GM23338 (cell line): ENCODE measurements around the gene WWC1. TPM values are rescaled to one million over a fixed set of nuclear protein-coding genes. Genes with fewer than 3 reads are reported as not detected.
"Not testable (repeated sequence)": the region's sequence is repeated elsewhere in the genome, so short reads cannot be mapped to it uniquely, and the experiment has no call there.

ENCODE experiments used
- ATAC-seq: fragments of 200-7000 bp; cut with Tn5 transposase; 3 replicates; pipeline ENCODE4 v1.9.1; 2020
- DNase-seq: peaks from one replicate; pipeline ENCODE4 v3.0.0-alpha.2; 2015; ENCODE audit warnings: low spot score
- H2AFZ ChIP-seq: fragments of 200-600 bp; sonication (generic); 2 replicates; pipeline ENCODE4 v1.8.0; 2016; ENCODE audit warnings: antibody characterized with exemption, mild to moderate bottlenecking, moderate library complexity
- H3F3A ChIP-seq: fragments of 200-600 bp; sonication (generic); replicated peaks from 2 replicates; pipeline ENCODE4 v1.8.0; 2017; ENCODE audit warnings: antibody characterized with exemption, mixed run types, low read depth
- H3K27ac ChIP-seq: fragments of 200-600 bp; sonication (generic); 2 replicates; pipeline ENCODE4 v1.6.1; 2016; ENCODE audit warnings: low read depth
- H3K27me3 ChIP-seq: fragments of 200-600 bp; sonication (generic); 2 replicates; pipeline ENCODE4 v1.8.0; 2016; ENCODE audit warnings: mild to moderate bottlenecking, mixed run types, moderate library complexity; ENCODE audit not compliant: insufficient read depth
- H3K36me3 ChIP-seq: fragments of 200-600 bp; sonication (generic); 2 replicates; pipeline ENCODE4 v1.8.0; 2016; ENCODE audit warnings: mild to moderate bottlenecking; ENCODE audit not compliant: insufficient read depth
- H3K4me1 ChIP-seq: fragments of 200-600 bp; sonication (generic); 2 replicates; pipeline ENCODE4 v1.8.0; 2016; ENCODE audit warnings: mild to moderate bottlenecking, moderate library complexity; ENCODE audit not compliant: insufficient read depth
- H3K4me2 ChIP-seq: fragments of 200-600 bp; sonication (generic); 2 replicates; pipeline ENCODE4 v1.7.1; 2017; ENCODE audit warnings: mixed run types
- H3K4me3 ChIP-seq: fragments of 200-600 bp; sonication (generic); 2 replicates; pipeline ENCODE4 v1.6.1; 2016; ENCODE audit warnings: mixed run types
- H3K79me2 ChIP-seq: fragments of 200-600 bp; sonication (generic); replicated peaks from 2 replicates; pipeline ENCODE4 v1.8.0; 2017; ENCODE audit warnings: mild to moderate bottlenecking; ENCODE audit not compliant: insufficient read depth
- H3K9me2 ChIP-seq: fragments of 200-600 bp; sonication (generic); 2 replicates; pipeline ENCODE4 v1.8.0; 2017; ENCODE audit not compliant: insufficient read depth
- H4K20me1 ChIP-seq: fragments of 200-600 bp; sonication (generic); replicated peaks from 2 replicates; pipeline ENCODE4 v1.8.0; 2017; ENCODE audit warnings: mild to moderate bottlenecking; ENCODE audit not compliant: insufficient read depth
- H3K27ac Mint-ChIP-seq: 2 replicates; pipeline ENCODE4 v1.8.0; 2020; ENCODE audit warnings: inconsistent platforms, mild to moderate bottlenecking, moderate library complexity, mixed read lengths
- H3K27me3 Mint-ChIP-seq: 3 replicates; pipeline ENCODE4 v1.8.0; 2022; ENCODE audit warnings: low read depth, mild to moderate bottlenecking, moderate library complexity, mixed read lengths, inconsistent platforms; ENCODE audit not compliant: insufficient read depth, poor library complexity
- H3K36me3 Mint-ChIP-seq: 3 replicates; pipeline ENCODE4 v1.8.0; 2021; ENCODE audit warnings: low read depth, mild to moderate bottlenecking, inconsistent platforms, moderate library complexity, mixed read lengths
- H3K4me1 Mint-ChIP-seq: 3 replicates; pipeline ENCODE4 v1.8.0; 2020; ENCODE audit warnings: mild to moderate bottlenecking, inconsistent platforms, mixed read lengths
- H3K4me3 Mint-ChIP-seq: 3 replicates; pipeline ENCODE4 v1.8.0; 2021; ENCODE audit warnings: moderate library complexity, mild to moderate bottlenecking, inconsistent platforms, mixed read lengths
- H3K9me3 Mint-ChIP-seq: 3 replicates; pipeline ENCODE4 v1.8.0; 2020; ENCODE audit warnings: moderate library complexity, mild to moderate bottlenecking, inconsistent platforms, mixed read lengths
- CREB1 ChIP-seq: fragments of 250-450 bp; sonication (Bioruptor Pico); IDR thresholded peaks from 2 replicates; pipeline ENCODE4 v1.5.0; 2020; ENCODE audit warnings: low read depth, mild to moderate bottlenecking, moderate library complexity
- ETS1 ChIP-seq: IDR thresholded peaks from 2 replicates; pipeline ENCODE4 v1.6.1; 2016; ENCODE audit warnings: antibody characterized with exemption
- JUNB ChIP-seq: IDR thresholded peaks from one replicate; pipeline ENCODE4 v1.6.1; 2016; ENCODE audit warnings: antibody characterized with exemption; ENCODE audit not compliant: unreplicated experiment
- REST ChIP-seq: IDR thresholded peaks from one replicate; pipeline ENCODE4 v1.6.1; 2018; ENCODE audit warnings: antibody characterized with exemption; ENCODE audit not compliant: unreplicated experiment
- STAT1 ChIP-seq: IDR thresholded peaks from one replicate; pipeline ENCODE4 v1.6.1; 2016; ENCODE audit warnings: antibody characterized with exemption; ENCODE audit not compliant: unreplicated experiment
- ZNF331 ChIP-seq: fragments of 250-450 bp; sonication (Bioruptor Pico); IDR thresholded peaks from 2 replicates; pipeline ENCODE4 v1.5.0; 2020; ENCODE audit warnings: low read depth, mild to moderate bottlenecking, moderate library complexity
- polyA plus RNA-seq: library from polyadenylated mRNA; unstranded; fragments of >200 nt; fragmentation: Nextera tagmentation; extraction: Ambion mirVana; gene quantifications from 2 replicates; pipeline ENCODE4 v1.2.1, GENCODE V29; 2016
- total RNA-seq: library from RNA; depleted of rRNA; stranded (reverse); fragments of >200 nt; shearing (Covaris generic); gene quantifications from 2 replicates; pipeline ENCODE4 v1.2.3, GENCODE V29; 2014
- TF ChIP-seq, protein P1 (sequence below), 2 experiments: fragments of 200-600 bp in 1 of 2; sonication (generic) in 1 of 2; conservative IDR thresholded peaks; 2 replicates each; pipeline versions ENCODE4 v1.5.1 to v1.6.1; 2016 to 2017; ENCODE audit warnings: antibody characterized with exemption in 2 of 2, low read depth in 2 of 2, mild to moderate bottlenecking in 2 of 2, moderate library complexity in 1 of 2

Gene WWC1
- total and polyA plus RNA-seq, 2 experiments from 2014 or later: 25.4 to 27.8 TPM

- Mint-ChIP-seq H3K27me3 (peaks cover 18% of the 10 kb centered on the region), H3K4me3 (no peak overlapping the region), H3K36me3 (no peaks in the 10 kb centered on the region; the same call in 2 of the 3 replicates), H3K9me3 (no peaks in the 10 kb centered on the region), H3K4me1 (peaks cover 12% of the 10 kb centered on the region), H3K27ac (no peak overlapping the region)
- H3K9me2 ChIP-seq: 0 out of 2 replicates have a peak, but pooled peaks cover 3% of the 10 kb centered on the region
- H3K27me3 ChIP-seq: peaks cover 10% of the 10 kb centered on the region
- H3K27ac ChIP-seq: no peak overlapping the region
- TF ChIP-seq, protein P1, sequence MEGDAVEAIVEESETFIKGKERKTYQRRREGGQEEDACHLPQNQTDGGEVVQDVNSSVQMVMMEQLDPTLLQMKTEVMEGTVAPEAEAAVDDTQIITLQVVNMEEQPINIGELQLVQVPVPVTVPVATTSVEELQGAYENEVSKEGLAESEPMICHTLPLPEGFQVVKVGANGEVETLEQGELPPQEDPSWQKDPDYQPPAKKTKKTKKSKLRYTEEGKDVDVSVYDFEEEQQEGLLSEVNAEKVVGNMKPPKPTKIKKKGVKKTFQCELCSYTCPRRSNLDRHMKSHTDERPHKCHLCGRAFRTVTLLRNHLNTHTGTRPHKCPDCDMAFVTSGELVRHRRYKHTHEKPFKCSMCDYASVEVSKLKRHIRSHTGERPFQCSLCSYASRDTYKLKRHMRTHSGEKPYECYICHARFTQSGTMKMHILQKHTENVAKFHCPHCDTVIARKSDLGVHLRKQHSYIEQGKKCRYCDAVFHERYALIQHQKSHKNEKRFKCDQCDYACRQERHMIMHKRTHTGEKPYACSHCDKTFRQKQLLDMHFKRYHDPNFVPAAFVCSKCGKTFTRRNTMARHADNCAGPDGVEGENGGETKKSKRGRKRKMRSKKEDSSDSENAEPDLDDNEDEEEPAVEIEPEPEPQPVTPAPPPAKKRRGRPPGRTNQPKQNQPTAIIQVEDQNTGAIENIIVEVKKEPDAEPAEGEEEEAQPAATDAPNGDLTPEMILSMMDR (conservative IDR thresholded peaks at IDR 0.05; ENCODE audit: low read depth in 2 of 2): no peak
- no peak for TF ChIP-seq CREB1 (CRISPR knock-in tag)
- TF ChIP-seq STAT1: no peak
- no peak for TF ChIP-seq JUNB
- no peak for TF ChIP-seq REST
- TF ChIP-seq ETS1: no peak
- TF ChIP-seq ZNF331: no peak
- ATAC-seq: no peak
- no peak overlapping the region for H3K4me3 ChIP-seq
- no peak overlapping the region for H3K4me2 ChIP-seq
- peaks cover 3% of the 10 kb centered on the region; the same call in 1 of the 2 replicates for H3K4me1 ChIP-seq
- H3K36me3 ChIP-seq: no peaks in the 10 kb centered on the region
- no peak for DNase-seq
- H3F3A ChIP-seq: no peaks in the 10 kb centered on the region
- H2AFZ ChIP-seq: no peak overlapping the region
- H4K20me1 ChIP-seq: peaks cover 46% of the 10 kb centered on the region
- peaks cover 43% of the 10 kb centered on the region for H3K79me2 ChIP-seq
These were observed 17.6 kb downstream of the WWC1 start for GRCh38 chr5:168308976-168309598.

- H3K9me3 Mint-ChIP-seq, DNase-seq, H3K27ac Mint-ChIP-seq, H3K4me2 ChIP-seq, H3K9me2 ChIP-seq, H3K36me3 Mint-ChIP-seq, H3K4me3 Mint-ChIP-seq, H3K4me1 ChIP-seq, H2AFZ ChIP-seq, H3F3A ChIP-seq, H3K36me3 ChIP-seq, H3K4me3 ChIP-seq, H3K27ac ChIP-seq, ATAC-seq: not testable (repeated sequence)
- Histone ChIP-seq H4K20me1 (peaks cover 39% of the 10 kb centered on the region), H3K27me3 (peaks cover 10% of the 10 kb centered on the region), H3K79me2 (peaks cover 43% of the 10 kb centered on the region)
- peaks cover 19% of the 10 kb centered on the region for H3K27me3 Mint-ChIP-seq
- peaks cover 20% of the 10 kb centered on the region for H3K4me1 Mint-ChIP-seq
These were observed 19.1 kb downstream of the WWC1 start for GRCh38 chr5:168310541-168310940.
